GM20431 (cell line): ENCODE measurements around the gene DEXI.

Source experiments
- in situ Hi-C: fragments of 300-500 bp; cut with MseI, MboI; formaldehyde crosslinking; loops from one replicate; pipeline ENCODE4 v1.15.0; 2020; ENCODE audit warnings: low sequenced_read_pairs; ENCODE audit not compliant: unreplicated experiment

DEXI gene

GRCh38 chr16:10942352-10943063, at the start of gene DEXI:
TSS of gene DEXI (minus strand) at chr16:10942468. CDS start at chr16:10942005, 463 bp downstream.
- in situ Hi-C loops = no loop called here

DNA sequence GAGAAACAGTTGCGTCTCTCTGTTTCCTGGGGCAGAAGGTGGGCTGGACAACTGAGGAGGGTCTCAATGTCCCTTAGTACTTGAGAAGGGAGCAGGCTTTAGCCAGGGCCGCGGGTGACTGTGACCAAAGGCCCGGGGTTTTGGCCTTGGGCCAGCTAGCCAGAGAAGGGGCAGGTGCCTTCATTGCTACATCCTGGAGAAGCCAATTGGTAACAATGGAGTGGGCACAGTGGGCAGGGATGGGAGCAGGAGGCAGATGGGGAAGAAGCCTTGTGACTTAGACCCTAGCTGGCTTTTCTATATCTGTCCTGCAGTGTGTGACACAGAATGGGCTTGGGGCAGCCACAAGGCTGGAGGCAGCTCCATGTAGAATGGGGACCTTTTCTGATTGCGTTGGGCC, 48.1 kb upstream of the DEXI start:
- in situ Hi-C loops = no loop called here

GRCh38 chr16:10989559-10989958, 47.3 kb upstream of the DEXI start:
- in situ Hi-C loops = no loop called here

- in situ Hi-C loops = no loop called here
Observed at GRCh38 chr16:10988879-10989278, 46.6 kb upstream of the DEXI start.

DNA sequence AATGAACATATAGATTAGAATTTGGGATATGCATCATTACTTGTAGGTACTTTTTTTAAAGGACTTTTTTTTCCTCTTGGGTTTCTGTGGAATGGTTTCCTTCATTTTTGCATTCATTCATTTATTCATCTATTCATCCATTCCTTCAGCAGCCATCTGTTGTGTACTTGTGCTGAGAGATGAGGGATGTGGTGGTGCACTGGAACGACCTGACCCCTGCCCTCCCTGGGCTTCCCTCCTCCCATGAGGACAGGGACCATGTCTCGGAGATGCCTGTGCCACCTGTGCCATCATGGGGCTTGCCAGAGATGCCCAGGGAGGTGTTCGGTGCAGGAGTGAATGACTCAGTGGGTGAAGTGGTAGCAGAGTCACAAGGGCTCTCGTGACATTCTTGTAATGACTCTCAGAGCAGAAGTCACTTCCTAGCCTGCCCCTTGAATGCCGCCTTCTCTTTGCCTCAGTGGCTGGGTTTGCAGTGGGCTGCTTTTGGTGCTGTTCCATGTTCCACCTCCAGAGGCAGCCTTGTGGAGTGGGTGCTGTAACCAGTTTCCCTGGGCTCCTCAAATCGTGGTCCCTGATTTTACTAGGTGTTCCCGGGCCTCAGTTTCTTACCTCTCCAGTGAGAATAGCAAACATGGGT, 46.0 kb upstream of the DEXI start:
- in situ Hi-C loops = no loop called here

DNA sequence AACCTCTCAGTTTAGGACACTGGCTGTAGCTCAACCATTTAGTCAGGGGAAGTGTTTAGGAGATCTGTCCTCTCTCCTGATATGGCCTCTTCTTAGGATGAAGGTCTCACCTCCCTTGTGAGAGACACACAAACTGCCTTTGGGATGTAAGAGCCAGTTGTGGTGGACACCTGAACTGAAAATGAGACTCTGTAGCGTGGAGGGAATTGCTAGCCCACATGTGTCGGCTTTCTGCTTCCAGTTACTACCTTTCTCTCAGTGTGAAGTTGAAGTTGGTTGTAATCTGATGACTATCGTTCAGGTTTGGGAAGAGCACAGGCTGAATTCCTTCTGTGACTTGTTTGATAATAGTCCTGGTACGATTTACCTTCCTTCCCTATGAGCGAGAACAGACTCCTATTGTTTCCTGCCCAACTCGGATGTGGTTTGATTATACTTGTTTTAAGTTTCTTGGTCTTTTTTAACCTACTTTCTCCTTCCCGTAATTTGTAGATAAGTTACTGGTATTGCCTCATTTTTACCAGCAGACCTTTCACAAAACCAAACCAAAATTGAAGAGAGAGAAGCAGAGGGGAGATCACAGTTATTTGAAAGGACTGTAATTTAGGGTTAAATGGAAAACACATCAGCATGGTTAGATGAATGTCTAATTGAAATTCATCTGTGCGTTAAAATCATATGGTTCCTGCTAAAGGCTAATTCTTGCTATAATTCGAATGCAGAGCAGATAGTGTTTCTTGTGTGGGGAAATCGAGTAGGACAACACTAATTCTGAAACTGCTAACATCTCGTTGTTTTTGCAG, 45.3 kb upstream of the DEXI start:
- in situ Hi-C loops = no loop called here

DNA sequence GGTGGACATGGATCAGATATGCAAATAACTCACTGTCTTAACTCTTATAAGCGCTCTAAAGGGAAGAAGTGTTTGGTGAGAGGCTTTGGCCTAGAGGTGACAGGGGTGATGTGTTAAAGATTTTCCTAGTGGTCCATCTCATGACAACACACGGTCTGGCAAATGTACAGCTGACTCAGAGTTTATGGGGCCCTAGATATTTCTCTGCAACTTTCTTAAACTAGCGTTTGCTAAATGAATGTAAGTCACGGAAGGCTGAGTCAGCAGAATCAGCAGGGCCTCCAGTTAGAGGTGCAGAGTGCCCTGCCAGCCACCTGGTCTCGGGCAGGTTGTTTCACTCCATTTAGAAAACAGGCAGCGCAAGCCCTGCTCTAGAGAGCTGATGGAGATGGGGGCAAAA, 42.2 kb upstream of the DEXI start:
- in situ Hi-C loops = no loop called here

- in situ Hi-C loops = no loop called here
Observed at GRCh38 chr16:10983159-10983558, 40.9 kb upstream of the DEXI start.

- in situ Hi-C loops = no loop called here
Observed at GRCh38 chr16:10982465-10983150, 40.3 kb upstream of the DEXI start.

- in situ Hi-C loops = no loop called here
Observed at GRCh38 chr16:10981697-10982216, 39.5 kb upstream of the DEXI start.

GRCh38 chr16:10980813-10981212, 38.5 kb upstream of the DEXI start:
- in situ Hi-C loops = no loop called here

DNA sequence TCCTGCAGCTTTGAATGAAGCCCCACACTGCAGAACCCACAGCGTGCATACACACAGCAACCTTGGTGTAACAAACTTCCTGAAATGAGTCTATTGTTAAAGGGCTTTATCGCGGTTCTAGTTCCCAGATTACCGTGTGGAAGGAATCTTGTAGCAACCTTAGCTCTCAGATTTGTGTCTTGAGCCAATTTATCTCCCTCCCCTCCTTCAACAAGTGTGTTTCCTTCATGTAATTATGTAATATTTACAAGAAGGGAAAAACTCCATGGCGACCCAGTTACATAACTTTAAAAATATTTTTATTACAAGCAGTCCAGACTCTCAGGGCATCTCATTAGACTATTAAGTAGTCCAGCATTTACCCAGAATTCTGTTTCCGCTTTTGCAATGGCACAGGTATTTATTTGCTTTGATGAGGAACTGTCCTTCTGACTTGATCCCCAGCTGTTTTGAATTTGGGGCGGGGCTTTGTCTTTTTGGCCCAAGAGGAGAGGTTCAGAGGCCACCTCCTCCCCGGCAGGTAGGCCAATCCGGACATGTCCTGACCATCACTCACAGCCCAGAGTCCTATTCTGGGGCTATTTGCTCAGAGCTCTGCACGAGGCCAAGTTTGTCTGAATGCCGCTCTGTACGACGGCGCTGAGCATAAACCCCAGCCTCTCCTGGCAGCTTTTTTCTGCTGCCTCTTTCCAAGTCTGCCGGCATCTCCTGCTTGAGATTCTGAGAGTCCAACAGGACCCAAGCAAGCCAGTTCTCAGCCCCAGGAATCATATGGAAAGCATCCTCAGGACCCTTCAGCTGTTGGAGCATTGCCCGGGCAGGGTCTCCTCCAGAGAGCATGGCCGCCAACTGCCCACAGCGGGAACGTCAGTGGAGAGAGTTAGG, 37.7 kb upstream of the DEXI start:
- in situ Hi-C loops = loop anchor here (10.0 kb wide), 1 partner anchor 275 kb away; the partner anchor contains the start of gene SOCS1

DNA sequence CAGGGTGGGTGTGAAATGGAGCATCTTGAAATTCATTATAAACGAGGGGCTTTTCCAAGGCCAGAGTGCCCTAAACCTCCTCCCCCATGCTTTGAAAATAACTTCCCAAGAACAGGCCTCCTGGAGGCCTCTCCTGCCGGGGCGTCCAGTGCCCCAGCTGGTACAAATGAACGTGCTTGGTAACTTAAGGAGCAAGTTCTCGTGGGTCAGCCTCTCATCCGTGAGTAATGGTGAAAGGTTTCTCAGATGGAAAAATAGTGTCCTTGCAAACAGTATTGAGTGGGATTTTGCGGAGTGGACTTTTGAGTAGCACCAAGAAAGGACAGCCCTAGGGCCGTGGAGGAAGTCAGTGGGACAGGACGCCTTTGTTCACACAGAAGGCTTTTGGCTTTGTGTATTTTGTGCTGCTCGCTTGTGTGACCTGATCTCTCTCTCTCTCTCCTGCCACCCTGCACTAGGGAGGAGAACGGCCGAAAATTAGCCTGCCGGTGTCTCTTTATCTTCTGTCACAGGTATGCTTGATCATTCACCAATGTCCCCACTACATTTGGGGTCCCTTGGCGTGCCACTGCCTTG, 36.7 kb upstream of the DEXI start:
- in situ Hi-C loops = loop anchor here (10.0 kb wide), 1 partner anchor 276 kb away; the partner anchor contains the start of gene SOCS1

GRCh38 chr16:10978124-10978523, 35.9 kb upstream of the DEXI start:
- in situ Hi-C loops = loop anchor here (10.0 kb wide), 1 partner anchor 277 kb away; the partner anchor contains the start of gene SOCS1

GRCh38 chr16:10976634-10977033, 34.4 kb upstream of the DEXI start:
- in situ Hi-C loops = loop anchor here (10.0 kb wide), 1 partner anchor 278 kb away; the partner anchor contains the start of gene SOCS1

- in situ Hi-C loops = loop anchor here (10.0 to 25.0 kb wide), 2 partner anchors 282 to 864 kb away; partner anchors contain the start of gene SOCS1
Observed at GRCh38 chr16:10972819-10973464, 30.7 kb upstream of the DEXI start.

GRCh38 chr16:10972108-10972818, 30.0 kb upstream of the DEXI start:
- in situ Hi-C loops = loop anchor here (10.0 to 25.0 kb wide), 2 partner anchors 283 to 865 kb away; partner anchors contain the start of gene SOCS1
